Uterus (tissue), 2 donors: ENCODE data around the gene PSMD13.
"Not testable (repeated sequence)": the region's sequence is repeated elsewhere in the genome, so short reads cannot be mapped to it uniquely, and the experiment has no call there.

Source experiments
- POLR2A ChIP-seq, 2 donors: fragments of 450-650 bp; IDR thresholded peaks; one replicate each; pipeline ENCODE4 v1.6.1; 2016; ENCODE audit warnings: antibody characterized with exemption in 2 of 2, mild to moderate bottlenecking in 1 of 2, moderate library complexity in 1 of 2
- TF ChIP-seq, protein P1 (sequence below), 4 experiments: fragments of 200-600 bp in 2 of 4; fragments of 450-650 bp in 2 of 4; sonication (generic) in 2 of 4; IDR thresholded peaks; one replicate each; pipeline ENCODE4 v1.5.1; 2016 to 2019; ENCODE audit warnings: antibody characterized with exemption in 4 of 4, mild to moderate bottlenecking in 2 of 4, moderate library complexity in 1 of 4

DNA sequence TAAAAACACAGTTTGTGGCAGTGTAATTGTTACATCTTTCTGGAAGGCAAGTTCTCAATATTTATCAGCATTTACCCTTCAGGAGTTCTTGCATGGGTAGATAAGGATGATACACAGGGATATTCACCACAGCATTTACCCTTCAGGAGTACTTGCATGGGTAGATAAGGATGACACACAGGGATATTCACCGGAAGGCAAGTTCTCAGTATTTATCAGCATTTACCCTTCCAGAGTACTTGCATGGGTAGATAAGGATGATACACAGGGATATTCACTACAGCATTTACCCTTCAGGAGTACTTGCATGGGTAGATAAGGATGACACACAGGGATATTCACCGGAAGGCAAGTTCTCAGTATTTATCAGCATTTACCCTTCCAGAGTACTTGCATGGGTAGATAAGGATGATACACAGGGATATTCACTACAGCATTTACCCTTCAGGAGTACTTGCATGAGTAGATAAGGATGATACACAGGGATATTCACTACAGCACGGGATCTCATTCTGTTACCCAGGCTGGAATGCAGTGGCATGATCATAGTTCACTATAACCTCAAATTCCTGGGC, 16.0 kb upstream of the PSMD13 start:
- TF ChIP-seq, protein P1, sequence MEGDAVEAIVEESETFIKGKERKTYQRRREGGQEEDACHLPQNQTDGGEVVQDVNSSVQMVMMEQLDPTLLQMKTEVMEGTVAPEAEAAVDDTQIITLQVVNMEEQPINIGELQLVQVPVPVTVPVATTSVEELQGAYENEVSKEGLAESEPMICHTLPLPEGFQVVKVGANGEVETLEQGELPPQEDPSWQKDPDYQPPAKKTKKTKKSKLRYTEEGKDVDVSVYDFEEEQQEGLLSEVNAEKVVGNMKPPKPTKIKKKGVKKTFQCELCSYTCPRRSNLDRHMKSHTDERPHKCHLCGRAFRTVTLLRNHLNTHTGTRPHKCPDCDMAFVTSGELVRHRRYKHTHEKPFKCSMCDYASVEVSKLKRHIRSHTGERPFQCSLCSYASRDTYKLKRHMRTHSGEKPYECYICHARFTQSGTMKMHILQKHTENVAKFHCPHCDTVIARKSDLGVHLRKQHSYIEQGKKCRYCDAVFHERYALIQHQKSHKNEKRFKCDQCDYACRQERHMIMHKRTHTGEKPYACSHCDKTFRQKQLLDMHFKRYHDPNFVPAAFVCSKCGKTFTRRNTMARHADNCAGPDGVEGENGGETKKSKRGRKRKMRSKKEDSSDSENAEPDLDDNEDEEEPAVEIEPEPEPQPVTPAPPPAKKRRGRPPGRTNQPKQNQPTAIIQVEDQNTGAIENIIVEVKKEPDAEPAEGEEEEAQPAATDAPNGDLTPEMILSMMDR (IDR thresholded peaks at IDR 0.05): not testable (repeated sequence)
- TF ChIP-seq POLR2A (IDR thresholded peaks at IDR 0.05): not testable (repeated sequence)
